Choroid plexus epithelial cell (primary cell): ENCODE measurements around the gene IGLL5.

Experiments used
- DNase-seq: peaks from one replicate; pipeline ENCODE4 v3.0.0-alpha.2; 2010; ENCODE audit warnings: low read depth
- H3K4me3 ChIP-seq: 2 replicates; pipeline ENCODE4 v1.5.1; 2011; ENCODE audit warnings: low read depth, mild to moderate bottlenecking, control low read depth, low read length, moderate library complexity
- TF ChIP-seq, protein P1 (sequence below): conservative IDR thresholded peaks from 2 replicates; pipeline ENCODE4 v1.5.1; 2011; ENCODE audit warnings: low read depth, mild to moderate bottlenecking, control low read depth, inconsistent platforms, low read length, moderate library complexity

IGLL5 gene

DNA sequence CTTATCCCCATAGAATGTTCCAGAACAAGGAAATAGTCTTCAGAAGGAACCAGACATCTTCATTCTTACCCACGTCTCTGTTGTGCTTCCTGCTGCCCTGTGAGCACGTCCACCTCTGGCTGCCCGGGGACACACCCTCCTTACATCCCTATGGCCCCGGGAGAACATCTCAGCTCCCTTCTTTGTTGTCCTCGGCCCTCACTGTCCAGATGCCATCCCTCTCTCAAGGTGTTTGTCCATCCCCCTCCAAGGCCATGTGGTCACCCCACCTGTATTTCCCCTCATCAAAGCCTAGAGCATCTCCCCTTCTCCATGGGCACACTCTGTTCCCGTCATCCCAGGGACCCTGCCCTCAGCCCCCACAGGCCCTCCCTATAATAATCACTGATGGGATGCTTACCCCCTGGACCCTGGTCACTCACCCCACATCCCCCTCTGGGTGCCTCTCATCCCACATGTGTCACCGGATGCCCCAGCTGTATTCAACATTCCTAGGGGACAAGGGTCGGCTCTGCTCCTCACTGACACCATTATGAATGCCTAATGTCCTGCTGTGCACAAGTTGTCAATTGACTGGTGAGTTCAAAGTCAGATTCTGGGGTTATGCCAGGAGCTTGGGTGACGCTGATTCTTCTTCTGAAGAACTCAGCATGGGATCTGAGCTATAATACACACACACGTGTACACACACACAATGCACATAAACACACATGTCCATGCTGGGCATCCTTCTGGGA is 28.8 kb downstream of the IGLL5 start:
- DNase-seq = no peak
- TF ChIP-seq, protein P1, sequence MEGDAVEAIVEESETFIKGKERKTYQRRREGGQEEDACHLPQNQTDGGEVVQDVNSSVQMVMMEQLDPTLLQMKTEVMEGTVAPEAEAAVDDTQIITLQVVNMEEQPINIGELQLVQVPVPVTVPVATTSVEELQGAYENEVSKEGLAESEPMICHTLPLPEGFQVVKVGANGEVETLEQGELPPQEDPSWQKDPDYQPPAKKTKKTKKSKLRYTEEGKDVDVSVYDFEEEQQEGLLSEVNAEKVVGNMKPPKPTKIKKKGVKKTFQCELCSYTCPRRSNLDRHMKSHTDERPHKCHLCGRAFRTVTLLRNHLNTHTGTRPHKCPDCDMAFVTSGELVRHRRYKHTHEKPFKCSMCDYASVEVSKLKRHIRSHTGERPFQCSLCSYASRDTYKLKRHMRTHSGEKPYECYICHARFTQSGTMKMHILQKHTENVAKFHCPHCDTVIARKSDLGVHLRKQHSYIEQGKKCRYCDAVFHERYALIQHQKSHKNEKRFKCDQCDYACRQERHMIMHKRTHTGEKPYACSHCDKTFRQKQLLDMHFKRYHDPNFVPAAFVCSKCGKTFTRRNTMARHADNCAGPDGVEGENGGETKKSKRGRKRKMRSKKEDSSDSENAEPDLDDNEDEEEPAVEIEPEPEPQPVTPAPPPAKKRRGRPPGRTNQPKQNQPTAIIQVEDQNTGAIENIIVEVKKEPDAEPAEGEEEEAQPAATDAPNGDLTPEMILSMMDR = no peak
- no peak overlapping the region for H3K4me3 ChIP-seq

DNA sequence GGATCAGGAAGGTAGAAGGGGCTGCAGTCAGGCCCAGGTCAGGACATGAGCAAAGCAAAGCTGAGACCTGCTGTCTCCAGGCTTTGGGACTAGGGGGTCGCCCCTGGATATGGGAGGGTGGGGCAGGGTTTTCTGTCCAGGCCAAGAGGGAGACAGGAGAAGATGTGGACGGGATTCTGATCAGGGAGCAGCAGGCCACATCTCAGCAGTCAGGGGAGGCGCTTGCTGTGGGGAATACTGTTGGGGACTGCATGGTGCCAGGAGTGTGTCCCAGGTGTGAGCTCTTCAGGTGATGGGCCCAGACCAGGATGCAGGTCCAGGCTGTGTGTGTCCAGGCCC is 29.3 kb downstream of the IGLL5 start:
- no peak for DNase-seq
- TF ChIP-seq, protein P1 = no peak

DNA sequence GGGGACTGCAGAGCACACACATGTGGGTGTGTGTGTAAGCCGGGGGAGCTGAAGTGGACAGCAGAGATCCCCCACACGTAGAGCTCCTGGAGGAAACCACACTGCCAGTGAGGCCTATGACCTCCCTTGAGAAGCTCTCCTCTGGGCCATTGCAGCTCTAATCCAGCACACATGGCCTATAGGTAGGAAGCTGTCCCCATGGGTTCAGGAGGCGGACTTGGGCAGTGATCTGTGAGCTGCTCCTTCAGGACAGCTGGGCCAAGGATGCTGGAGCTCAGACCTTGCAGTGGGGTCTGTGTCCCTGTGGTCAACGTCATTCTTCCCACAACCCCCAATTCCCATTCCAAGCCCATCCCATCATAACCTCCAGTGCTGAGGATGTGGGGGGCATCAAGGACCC is 29.8 kb downstream of the IGLL5 start:
- no peak overlapping the region for H3K4me3 ChIP-seq
- TF ChIP-seq, protein P1 = no peak
- no peak for DNase-seq

More for the DNA sequence above, 29.3 kb downstream of the IGLL5 start:
- H3K4me3 ChIP-seq = no peak overlapping the region

DNA sequence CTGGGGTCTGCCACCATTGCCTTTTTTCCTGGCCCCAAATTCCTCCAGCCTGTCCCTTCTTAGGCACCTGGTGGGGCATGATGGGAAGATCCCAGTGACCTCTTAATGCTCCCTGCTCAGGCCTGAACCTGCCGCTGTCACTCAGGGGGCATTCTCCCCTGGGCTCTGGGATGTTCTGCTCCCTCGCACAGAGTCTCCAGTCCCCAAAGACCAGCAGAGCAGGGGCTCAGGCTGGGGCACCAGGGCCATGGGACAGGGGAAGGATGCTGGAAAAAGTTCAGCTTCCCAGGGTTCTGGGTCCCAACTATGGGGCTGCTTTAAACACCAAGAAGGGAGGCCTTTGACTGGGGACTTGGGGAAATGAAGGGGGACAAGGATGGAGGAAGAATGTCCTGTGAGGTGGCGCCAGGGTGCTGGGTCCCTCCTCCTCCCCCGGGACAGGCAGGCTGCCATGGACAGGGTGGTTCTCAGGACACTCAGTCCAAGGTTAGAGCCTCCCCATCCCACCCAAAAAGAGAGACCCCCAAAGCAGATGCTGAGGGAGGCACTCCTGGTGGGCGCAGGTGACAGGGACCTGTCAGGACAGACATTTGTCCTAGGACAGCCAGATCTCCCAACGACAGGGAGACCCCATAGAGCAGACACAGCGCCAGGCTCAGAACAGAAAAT is 30.8 kb downstream of the IGLL5 start:
- H3K4me3 ChIP-seq = no peak overlapping the region
- TF ChIP-seq, protein P1 = no peak
- DNase-seq = no peak

DNA sequence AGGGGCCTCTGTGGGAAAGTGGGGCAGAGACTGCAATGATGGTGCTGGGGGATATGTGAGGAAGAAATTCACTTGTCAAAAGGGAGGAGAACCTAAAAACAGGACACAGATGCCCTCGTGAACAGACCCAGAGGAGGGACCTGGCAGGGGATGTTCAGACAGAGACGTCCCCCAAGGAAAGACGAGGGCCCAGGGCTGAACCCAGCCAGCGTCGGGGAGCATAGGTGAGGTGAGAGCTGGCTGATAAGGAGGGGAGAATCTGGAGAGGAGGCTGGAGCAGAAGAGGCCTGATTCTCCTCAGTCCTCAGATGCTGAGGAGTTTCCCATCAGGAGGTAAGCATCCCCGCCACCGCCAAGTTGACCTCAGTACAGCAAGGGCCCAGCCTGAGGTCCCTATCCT is 31.4 kb downstream of the IGLL5 start:
- no peak for DNase-seq

DNA sequence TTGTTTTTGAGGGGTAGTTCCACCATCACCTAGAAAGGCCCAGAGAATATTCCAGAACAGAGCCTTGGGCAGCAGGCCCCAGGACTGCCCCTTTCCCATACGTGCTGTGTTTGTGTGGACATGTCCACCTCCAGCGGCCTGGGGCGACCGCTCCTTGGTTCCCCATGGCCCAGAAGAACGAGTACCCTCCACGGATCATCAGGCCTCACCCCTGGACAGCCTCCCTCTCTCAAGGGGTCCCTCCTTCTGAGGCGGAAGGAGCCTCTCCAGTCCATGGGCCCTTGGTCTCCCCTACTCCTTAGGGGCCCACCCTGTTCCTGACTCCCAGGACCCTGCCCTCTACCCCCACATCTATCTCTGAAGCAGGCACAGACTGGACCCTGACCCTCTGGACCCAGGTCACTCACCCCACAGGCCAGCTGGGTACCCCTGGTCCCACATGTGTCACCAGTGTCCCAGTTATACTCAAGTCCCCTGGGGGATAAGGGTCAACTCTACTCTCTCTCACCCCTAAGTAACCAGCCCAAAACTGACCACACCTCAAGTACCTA is 32.6 kb downstream of the IGLL5 start:
- DNase-seq = no peak
- H3K4me3 ChIP-seq = no peak overlapping the region
- TF ChIP-seq, protein P1 = no peak

More for the DNA sequence above, 31.4 kb downstream of the IGLL5 start:
- TF ChIP-seq, protein P1 = no peak
- H3K4me3 ChIP-seq = no peak overlapping the region
